Stimulated activated CD8-positive, alpha-beta memory T cell treated with anti-CD3 and anti-CD28 coated beads, Interleukin-4, amount 100 ng/mL, for 1 hour (primary cell): ENCODE data around the gene DNAAF5.

Experiments
- DNase-seq, 2 donors: peaks; one replicate each; pipeline ENCODE4 v3.0.0-alpha.2; 2020; ENCODE audit warnings: low read depth in 2 of 2, low spot score in 1 of 2

Gene DNAAF5

DNA sequence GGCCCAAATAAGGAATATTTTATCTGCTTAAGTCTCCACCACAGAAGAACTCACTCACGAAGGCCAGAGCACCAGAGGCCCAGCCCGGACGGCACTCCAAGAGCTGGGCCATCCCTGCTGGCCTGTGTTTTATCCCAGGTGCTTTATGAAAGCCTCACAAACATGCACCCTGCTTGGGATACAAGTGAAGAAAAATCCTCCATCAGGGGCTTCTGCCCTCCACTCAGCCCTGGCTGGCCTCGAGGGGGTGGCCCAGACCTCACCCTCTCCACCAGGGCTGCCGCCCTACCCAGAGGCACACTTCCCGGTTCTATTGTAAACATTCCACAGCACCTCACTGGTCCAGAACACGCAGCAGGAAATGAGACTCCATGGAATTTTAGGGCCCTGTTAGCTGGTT lies 19.8 kb upstream of the DNAAF5 start:
- no peak for DNase-seq

DNA sequence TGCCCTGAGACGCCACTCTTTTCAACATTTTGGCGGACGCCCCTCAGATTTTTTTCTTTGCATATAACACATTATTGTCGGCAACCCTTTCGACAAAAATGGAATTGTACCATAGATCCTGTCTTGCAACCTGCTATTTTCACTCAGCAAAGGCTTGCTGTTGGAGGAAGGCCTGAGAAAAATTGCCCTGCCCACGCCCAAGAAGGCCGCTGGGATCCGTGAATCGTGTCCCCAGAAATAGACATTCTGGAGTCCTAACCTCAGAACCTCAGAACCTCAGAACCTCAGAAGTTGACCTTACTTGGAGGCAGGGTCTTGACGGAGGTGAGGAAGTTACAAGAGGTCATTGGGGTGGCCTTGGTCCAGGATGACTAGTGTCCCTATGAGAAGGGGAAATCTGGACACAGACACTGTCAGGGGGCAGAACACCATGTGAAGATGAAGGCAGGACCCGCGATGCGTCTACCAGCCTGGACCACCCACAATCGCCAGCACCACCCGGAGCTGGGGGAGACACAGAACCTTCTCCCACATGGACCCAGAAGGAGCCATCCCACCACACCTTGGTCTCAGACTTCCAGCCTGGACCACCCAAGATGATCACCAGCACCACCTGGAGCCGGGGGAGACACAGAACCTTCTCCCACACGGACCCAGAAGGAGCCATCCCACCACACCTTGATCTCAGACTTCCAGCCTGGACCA lies 19.1 kb upstream of the DNAAF5 start:
- DNase-seq = no peak

DNA sequence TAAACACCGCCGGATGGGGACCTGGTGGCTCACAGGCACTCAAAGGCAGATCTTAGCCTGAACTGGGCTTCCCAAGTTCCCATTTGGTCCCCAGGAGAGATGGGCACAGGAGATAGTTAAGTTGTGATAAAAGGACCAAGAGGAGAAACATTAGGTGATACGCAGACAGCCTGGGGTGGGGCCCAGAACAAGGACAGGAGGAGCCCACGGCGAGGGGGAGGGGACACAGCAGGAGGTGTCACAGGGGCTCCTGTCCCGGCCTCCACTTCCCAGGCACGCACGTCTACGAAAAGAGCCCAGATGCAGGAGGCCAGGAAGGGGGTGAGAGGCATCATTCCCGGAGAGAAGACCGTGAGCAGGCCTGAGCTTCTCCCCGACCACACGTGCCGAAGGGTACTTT lies 16.3 kb upstream of the DNAAF5 start:
- no peak for DNase-seq

DNA sequence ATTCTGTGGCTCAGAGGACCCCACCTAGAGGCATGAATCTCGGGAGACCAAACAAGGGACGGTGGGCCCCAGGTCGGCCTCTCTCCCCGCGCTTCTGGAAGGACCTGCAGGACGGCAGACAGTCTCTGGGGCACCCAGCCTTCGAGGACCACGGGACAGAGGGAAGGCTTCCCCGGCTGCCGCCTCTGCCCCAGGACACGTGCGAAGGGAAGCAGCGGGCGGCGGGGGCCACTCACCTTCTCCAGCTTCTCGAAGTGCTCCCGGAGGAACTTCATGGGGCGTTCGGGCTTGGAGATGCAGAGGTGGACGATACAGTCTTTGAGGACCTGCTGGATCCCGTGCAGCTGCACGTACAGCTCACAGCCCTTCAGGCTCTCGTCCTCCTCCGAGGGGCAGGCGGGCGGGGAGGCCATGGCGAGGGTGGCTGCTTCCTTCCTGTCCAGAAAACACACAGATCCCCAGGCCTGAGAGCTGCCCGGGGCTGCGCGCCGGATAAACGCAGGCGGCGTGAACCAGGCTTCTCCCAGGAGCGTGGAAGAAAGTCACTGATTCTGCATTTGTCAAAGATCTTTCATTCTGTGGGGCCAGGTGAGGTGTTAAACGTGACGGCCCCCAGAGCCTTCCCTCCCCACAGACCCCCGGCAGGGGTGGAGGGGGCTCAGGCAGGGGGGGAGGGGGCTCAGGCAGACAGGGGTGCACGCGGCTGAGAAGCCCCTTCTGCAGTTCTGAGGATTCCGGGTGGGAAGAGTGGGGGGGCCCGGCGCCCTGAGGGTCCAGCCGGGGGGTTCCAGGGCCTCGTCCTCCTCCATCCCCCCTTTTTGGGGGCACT lies 15.2 kb upstream of the DNAAF5 start:
- no peak for DNase-seq

DNA sequence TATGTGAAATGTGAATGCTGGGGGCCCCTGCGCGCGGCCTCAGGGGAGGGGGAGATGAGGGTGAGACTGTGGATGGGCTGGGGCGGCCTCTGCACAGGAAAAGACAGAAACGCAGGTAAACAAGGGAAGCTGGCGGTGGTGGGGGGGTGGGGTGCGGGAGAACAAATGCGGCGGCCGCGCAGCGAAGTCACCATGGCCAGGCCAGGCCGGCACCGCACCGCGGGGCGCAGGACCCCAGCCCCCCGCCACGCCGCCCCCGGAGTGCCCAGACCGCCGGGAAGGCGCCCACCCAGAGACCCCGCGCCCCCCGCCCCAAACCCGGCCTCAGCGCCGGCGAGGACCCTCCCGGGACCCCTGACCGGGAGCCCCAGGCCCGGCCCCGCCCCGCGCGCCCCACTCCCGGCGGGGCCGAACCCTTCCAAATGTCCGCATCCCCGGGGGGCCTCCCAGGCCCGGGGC lies 14.5 kb upstream of the DNAAF5 start:
- no peak for DNase-seq

DNA sequence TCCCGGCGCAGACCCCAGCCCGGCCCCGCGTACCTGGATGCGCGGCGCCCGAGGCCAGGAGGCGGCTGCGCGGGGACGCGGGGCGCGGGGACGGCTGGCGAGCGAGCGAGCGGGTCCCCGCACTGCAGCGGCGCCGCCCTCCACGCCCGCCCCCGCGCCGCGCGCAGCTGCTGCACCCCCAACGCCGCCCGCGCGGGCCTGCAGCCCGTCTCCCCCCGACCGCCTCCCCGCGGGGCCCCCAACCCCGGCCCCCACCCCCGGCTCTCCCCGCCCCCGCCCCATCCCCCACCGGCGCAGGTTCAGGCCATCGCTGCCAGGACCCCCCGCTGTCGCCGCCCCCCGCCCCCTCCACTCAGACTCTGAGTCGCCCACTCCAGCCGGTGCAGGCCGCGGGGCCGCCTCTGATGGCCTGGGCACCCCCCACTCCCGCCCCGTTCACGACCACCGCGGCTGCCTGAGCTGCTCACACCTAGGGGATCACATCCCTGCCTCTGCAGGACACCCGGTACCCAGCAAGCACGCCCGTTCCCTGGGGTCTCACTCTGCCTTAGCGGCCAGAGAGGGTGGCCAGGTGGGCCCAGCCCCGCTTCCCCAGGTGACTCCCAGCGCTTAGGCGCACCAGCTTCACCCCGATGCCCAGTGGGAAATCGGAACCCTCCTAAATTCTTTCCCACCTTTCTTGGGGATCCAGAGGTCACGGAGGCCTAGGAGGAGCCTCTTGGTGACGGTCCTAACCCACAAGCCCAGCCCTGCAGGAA lies 13.9 kb upstream of the DNAAF5 start:
- DNase-seq = no peak

DNA sequence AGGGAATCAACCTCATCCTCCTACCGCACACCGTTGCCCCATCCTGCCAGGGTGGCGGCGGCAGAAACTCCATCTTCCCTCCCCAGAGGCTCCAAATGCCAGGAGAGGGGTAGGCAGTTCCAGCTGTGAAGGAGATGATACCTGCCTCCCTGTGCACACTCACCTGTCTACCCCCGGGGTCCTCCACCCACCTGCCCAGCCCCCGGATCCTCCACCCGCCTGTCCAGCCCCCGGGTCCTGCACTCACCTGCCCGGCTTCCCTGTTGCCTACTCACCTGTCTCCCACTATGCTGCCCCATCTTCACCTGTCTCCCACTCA lies 13.4 kb upstream of the DNAAF5 start:
- no peak for DNase-seq

DNA sequence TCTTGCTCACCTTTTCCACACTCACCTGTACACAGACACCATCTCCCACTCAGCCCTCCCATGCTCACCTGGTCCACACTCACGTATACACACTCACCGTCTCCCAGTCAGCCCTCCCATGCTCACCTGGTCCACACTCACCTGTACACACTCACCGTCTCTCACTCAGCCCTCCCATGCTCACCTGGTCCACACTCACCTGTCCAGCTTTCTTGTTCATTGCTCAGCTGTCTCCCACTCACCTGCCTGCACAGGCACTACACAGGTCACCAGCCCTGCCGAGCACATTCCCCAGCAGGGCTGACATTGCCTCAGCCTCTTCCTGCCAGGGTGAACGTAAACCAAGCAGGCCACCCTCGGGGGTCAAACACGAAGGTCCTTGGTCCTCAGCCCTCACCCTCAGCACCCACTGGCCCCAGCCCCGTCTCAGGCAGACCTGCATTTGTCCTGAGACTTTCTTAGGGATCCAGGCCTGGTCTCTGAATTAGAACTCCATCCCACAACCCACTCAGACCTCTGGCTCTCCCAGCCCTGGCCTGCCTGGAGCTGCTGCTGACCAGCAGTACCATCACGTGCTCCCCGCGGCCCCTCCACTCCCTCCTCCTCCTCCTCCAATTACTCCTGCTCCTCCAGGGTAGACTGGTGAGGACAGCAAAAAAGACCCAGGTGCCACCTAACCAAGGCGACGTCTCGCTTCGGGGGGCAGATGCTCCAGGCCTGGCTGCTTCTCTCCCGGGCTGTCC lies 12.8 kb upstream of the DNAAF5 start:
- DNase-seq = no peak

DNA sequence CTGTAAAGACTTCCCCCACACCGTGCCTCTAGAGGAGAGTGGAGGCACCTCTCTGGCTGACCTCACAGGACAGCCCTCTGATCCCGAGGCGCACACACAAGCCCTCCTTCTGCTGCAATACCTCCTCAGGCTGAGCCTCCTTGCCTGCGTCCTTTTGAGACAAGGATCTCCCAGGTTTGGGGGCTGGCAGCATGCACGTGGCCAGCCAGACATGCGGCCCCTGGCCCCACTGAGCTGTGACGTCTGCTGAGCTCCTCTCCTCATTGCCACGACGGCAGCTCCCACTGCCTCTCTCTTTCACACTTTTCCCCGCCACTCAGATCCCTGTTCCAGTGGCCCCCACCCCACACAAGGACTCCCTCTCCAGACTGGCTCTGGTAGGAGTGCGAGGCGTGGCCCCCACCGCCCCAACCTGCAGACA lies 12.2 kb upstream of the DNAAF5 start:
- DNase-seq = no peak

DNA sequence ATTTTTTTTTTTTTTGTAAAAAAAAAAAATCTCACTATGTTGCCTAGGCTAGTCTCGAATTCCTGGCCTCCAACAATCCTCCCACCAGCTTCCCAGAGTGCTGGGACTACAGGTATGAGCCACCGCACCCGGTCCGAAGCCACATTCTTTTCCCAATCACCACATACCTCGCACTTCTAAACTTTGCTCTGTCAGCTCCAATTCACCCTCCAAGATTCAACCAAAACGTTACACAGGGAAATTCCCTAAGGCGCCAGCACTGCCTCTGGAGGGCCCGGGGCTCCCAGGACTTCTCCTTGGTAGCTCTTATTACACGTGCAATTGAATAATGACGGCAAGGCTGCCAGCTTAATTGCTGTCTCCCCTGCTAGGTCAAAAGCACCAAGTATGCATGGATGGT lies 10.3 kb upstream of the DNAAF5 start:
- no peak for DNase-seq

DNA sequence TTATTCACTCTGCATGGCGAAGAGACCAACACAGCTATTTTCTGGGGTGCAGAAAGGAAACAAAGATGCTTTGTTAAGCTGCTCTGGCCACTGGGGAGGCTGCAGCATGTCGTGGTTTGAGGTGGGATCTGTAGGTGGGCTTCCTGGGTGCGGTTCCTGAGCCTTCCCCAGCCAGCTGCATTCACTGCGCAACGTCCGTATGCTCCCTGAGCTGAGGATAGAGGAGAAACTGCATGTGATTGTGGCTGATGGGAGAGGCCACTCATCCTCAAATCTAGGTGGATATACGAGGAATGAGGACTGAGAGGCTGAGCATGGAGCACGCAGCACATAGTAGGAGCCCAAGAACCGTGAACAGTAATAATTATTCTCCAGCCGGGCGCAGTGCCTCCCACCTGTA lies 9.9 kb upstream of the DNAAF5 start:
- DNase-seq = no peak

DNA sequence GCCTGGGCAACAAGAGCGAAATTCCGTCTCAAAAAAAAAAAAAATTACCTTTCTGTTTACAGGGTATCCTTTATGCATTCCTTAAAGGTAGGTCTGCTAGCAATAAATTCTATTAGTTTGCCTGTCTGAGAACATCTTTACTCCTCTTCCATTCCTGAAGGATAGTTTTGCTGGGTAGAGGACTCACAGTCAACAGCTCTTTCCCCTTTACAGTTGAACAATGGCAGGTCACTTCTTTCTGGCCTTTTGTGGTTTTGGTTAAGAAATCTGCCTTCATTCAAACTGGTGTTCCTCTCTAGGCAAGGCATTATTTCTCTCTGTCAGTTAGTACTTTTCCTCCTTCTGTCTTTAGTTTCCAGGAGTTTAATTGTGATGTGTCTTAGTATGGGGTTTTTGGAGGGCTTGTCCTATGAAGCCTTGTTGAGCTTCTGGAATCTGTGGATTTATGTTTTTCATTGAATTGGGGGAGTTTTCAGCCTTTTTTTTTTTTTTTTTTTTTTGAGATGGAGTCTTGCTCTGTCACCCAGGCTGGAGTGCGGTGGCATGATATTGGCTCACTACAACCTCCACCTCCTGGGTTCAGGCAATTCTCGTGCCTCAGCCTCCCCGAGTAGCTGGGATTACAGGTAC lies 4.8 kb upstream of the DNAAF5 start:
- no peak for DNase-seq

DNA sequence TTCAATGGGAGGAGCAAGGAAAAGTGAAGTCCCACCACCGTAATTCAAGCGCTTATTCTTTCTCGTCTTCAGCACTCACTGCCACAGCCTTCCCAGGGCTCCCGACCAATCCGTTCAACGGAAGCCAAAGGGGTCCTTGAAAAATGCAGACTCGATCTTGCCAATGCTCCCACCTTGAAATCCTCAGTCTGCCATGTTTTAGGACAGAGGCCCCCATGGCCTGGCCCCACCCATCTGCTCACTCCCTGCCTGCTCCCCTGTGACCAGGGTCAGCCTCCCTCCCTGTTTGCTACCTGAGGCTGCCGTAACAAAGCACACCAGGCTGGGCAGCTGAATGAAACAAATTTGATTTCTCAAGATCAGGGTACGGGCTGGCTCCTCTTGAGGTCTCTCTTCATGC lies 3.0 kb upstream of the DNAAF5 start:
- DNase-seq = no peak

DNA sequence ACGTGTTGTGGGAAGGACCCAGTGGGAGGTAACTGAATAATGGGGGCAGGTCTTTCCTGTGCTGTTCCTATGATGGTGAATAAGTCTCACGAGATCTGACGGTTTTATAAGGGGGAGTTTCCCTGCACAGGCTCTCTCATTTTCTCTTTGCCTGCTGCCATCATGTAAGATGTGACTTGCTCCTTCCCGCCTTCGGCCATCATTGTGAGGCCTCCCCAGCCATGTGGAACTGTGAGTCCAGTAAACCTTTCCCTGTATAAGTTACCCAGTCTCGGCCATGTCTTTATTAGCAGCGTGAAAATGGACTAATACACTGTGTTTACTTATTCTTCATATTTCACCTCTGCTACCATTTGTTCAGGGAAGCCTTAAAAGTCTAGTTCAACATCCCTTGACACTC lies 2.2 kb upstream of the DNAAF5 start:
- DNase-seq = no peak

DNA sequence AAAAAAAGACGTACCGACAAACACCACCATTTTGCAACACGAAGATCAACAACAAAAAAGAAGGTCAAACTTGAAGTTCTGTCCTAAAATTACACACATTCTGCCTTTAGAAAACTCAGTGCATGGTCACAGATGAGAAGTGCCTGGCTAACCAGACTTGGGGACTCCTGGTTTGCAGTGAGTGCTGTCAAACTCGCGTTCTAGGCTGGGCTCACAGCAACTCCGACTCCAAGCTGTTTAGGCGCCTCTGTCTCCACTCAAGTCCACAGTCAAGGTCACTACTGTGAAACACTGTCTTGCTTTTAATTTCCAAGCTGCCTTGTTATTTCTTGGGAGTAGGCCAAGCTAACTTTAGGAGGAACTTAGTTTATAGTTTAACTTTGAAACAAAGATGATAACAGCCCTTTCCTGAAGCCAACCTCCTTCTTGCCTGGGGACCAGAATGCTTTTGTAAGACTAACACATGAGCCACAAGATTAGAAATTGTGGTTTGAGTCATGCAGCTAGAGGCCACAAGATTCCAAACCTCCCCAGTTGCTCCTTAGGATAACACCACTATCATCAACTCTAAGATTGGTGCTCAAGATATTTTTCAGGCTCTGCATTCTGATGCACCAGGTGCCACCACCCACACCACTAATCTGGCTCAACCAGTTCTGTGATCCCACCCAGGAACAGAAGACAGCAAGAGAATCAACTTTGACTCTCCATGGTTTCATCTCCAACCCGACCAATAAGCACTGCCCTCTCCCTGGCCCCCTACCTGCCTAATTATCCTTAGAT lies 1.1 kb upstream of the DNAAF5 start:
- DNase-seq = no peak

DNA sequence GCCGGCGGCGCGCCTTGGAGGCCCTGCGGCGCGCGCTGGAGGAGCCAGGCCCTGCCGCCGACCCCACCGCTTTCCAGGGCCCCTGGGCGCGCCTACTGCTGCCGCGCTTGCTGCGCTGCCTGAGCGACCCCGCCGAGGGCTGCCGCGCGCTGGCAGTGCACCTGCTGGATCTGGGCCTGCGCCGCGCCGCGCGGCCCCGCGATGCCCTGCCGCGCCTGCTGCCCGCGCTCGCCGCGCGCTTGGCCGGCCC lies 280 bp downstream of the DNAAF5 start:
- DNase-seq = no peak

DNA sequence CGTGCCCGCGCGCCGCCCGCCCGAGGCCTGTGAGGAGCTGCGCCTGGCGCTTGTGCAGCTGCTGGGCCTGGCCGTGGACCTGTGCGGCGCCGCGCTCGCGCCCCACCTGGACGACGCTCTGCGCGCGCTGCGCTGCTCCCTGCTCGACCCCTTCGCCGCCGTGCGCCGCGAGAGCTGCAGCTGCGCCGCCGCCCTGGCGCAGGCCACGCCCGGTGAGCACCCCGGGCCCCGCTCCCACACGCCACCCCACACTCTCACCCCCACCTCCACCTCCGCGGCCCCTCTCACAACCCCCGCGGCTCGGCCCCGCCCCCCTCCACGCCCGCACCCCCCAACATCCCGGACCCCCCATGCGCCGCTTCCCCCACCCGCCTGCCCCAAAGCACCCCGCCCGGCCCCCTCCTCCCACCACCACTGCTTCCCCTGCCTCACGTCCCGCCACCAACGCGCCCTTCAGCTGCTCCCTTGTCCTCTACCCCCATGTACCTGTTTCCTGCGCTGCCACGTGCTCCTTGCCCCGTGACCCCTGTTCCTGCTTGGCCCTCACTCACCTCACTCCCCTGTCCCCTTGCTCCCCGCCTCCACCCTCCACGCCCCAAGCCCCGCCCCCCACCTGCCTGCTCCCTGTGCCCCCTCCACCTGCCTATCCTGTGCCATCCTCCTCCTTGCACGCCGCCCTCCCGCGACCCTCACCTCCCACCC lies 756 bp downstream of the DNAAF5 start, which contains the start of gene PRKAR1B:
Gene PRKAR1B, minus strand, starts transcription at position 178 of the 702 bp plus-strand sequence. CDS start 15,776 bp downstream, outside the sequence.
- DNase-seq = no peak

DNA sequence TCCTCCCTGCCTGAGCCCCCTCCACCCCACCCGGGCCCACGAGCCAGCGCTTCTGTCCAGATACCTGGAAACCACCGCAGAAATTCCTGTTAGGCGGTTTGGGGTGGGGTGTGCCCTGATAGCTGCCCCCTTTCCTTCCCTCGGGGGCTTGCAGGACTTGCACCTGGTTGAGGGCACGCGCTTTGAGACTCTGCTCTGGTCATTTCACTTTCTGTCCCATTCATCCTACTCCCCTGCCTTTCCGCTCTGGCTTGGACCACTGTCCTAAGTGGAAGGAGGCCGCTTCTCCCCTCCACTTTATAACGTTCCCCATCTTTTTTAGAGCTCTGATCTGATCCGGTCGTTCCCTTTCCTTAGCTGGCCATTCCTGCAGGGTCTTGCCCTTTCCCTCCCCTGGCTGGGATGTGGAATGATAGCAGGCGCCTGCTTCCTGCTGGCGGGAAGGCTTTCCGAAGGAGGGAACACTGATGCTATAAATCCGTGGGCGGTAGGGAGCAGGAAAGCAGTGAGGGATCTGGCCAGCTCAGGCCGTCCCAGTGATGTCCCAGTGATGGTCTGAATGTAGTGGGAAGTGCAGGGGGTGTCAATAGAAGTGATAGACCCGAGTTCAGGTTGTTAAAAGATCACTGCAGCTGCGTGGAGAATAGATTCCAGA lies 1.4 kb downstream of the DNAAF5 start:
- no peak for DNase-seq

DNA sequence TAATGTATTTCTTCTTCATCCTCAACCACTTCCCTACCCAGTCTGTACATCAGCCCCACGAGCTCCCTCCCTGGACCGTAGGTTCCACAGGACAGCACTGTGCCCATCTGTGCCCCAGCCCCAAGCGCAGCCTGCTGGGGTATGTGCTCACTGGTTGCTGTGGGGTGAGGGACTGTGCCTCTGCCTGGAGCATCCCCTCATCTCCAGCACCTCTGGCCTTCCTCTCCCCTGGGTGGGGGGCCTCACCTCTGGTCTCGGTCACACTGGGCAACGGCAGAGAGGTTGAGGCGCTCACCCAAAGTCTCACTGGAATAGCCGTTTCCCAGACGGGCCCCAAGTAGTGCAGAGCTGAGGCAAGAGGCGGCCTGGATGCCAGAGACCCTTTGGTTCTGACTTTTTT lies 2.1 kb downstream of the DNAAF5 start:
- no peak for DNase-seq
